HepG2 (cell line): ENCODE data around the gene CSTB. TPM values are rescaled to one million over a fixed set of nuclear protein-coding genes. Genes with fewer than 3 reads are reported as not detected.

ENCODE experiments used
- ATAC-seq: fragments of 200-7000 bp; cut with Tn5 transposase; 3 replicates; pipeline ENCODE4 v1.9.1; 2020; ENCODE audit warnings: mild to moderate bottlenecking, moderate library complexity
- BruUV-seq: library from RNA; stranded (reverse); fragments of 400-500 nt; replicated peaks from 2 replicates; lab custom pipeline; 2021; lab: Mats Ljungman, UMichigan
- CTCF ChIA-PET: fragments of 300-600 bp; formaldehyde crosslinking; extraction: SDS; loops from one replicate; lab custom pipeline; 2021; ENCODE audit warnings: low total read pairs, inconsistent platforms, low intra/inter-chr PET ratio; lab: Yijun Ruan, JAX
- POLR2A ChIA-PET: fragments of 350-600 bp; sonication (Branson Sonifier 250); formaldehyde crosslinking; loops from one replicate; lab custom pipeline; 2020; ENCODE audit warnings: antibody characterized with exemption, inconsistent platforms; lab: Yijun Ruan, JAX
- DNase-seq: peaks from one replicate; pipeline ENCODE4 v3.0.0-alpha.2; 2015; ENCODE audit warnings: low spot score
- FAIRE-seq: peaks from 3 replicates; lab custom pipeline; 2011; peaks lifted over from hg19 to GRCh38; lab: Jason Lieb, UNC
- H2AFZ ChIP-seq: one replicate; pipeline ENCODE4 v1.6.1; 2011; ENCODE audit warnings: low read length, inconsistent platforms
- H3K27ac ChIP-seq: fragments of 300-600 bp; 3 replicates; pipeline ENCODE4 v1.8.0; 2011; ENCODE audit warnings: mixed run types, mild to moderate bottlenecking, mixed read lengths, low read length, inconsistent platforms; ENCODE audit not compliant: insufficient read depth; ENCODE audit errors: extremely low read length
- H3K27me3 ChIP-seq, 2 experiments: fragments of 200-600 bp in 1 of 2; 2 replicates in 1 of 2; 3 replicates in 1 of 2; pipeline versions ENCODE4 v1.6.0 to v1.8.0; 2011; ENCODE audit warnings: low read length in 2 of 2, mild to moderate bottlenecking in 2 of 2, moderate library complexity in 2 of 2, inconsistent platforms in 1 of 2; ENCODE audit not compliant: insufficient read depth in 2 of 2, control insufficient read depth in 1 of 2
- H3K36me3 ChIP-seq, 2 experiments: fragments of 200-600 bp in 1 of 2; replicated peaks in 1 of 2; 2 replicates in 1 of 2; 3 replicates in 1 of 2; pipeline versions ENCODE4 v1.5.1 to v1.8.0; 2011; ENCODE audit warnings: low read length in 2 of 2, inconsistent platforms in 1 of 2; ENCODE audit not compliant: insufficient read depth in 2 of 2, control insufficient read depth in 1 of 2
- H3K4me1 ChIP-seq: 2 replicates; pipeline ENCODE4 v1.5.1; 2012; ENCODE audit warnings: low read length, inconsistent platforms; ENCODE audit not compliant: insufficient read depth
- H3K4me2 ChIP-seq: 2 replicates; pipeline ENCODE4 v1.6.0; 2011; ENCODE audit warnings: low read depth, low read length, inconsistent platforms
- H3K4me3 ChIP-seq, 3 experiments: fragments of 200-600 bp in 1 of 3; sonication (generic), shearing (Covaris generic) in 1 of 3; replicated peaks in 1 of 3; 2 replicates each; pipeline ENCODE4 v1.5.1; 2011 to 2016; ENCODE audit warnings: low read length in 3 of 3, inconsistent platforms in 2 of 3, low read depth in 2 of 3, mild to moderate bottlenecking in 2 of 3, control low read depth in 1 of 3, mixed read lengths in 1 of 3; ENCODE audit not compliant: insufficient read depth in 1 of 3
- H3K79me2 ChIP-seq: one replicate; pipeline ENCODE4 v1.6.1; 2011; ENCODE audit warnings: low read length, inconsistent platforms; ENCODE audit not compliant: insufficient read depth
- H3K9ac ChIP-seq: 2 replicates; pipeline ENCODE4 v1.6.0; 2011; ENCODE audit warnings: mild to moderate bottlenecking, low read depth, low read length, inconsistent platforms; ENCODE audit not compliant: insufficient read depth
- H3K9me3 ChIP-seq: 2 replicates; pipeline ENCODE4 v1.5.1; 2012; ENCODE audit warnings: mild to moderate bottlenecking, low read length
- H4K20me1 ChIP-seq: 2 replicates; pipeline ENCODE4 v1.6.0; 2011; ENCODE audit warnings: inconsistent platforms, mild to moderate bottlenecking, low read length, moderate library complexity; ENCODE audit not compliant: insufficient read depth
- CCAR2 ChIP-seq: fragments of 200-400 bp; formaldehyde crosslinking; optimal IDR thresholded peaks from 2 replicates; pipeline ENCODE3; 2018; ENCODE audit warnings: low read depth, mild to moderate bottlenecking, low read length, moderate library complexity
- DZIP1 ChIP-seq: sonication (generic); formaldehyde crosslinking; IDR thresholded peaks from 2 replicates; pipeline ENCODE4 v1.5.0; 2020; ENCODE audit warnings: mild to moderate bottlenecking, missing genetic modification reagents
- FOXO4 ChIP-seq: sonication (generic); formaldehyde crosslinking; conservative IDR thresholded peaks from 2 replicates; pipeline ENCODE4 v1.8.1; 2023; ENCODE audit warnings: missing genetic modification reagents
- KDM1A ChIP-seq: IDR thresholded peaks from 2 replicates; pipeline ENCODE4 v1.6.1; 2016; ENCODE audit warnings: missing compliant biosample characterization
- SETDB1 ChIP-seq: sonication (generic); formaldehyde crosslinking; IDR thresholded peaks from 2 replicates; pipeline ENCODE4 v1.5.1; 2020; ENCODE audit warnings: missing genetic modification reagents, mild to moderate bottlenecking, borderline replicate concordance
- THAP9 ChIP-seq: sonication (generic); formaldehyde crosslinking; IDR thresholded peaks from 2 replicates; pipeline ENCODE4; 2020; ENCODE audit warnings: missing genetic modification reagents, mild to moderate bottlenecking, borderline replicate concordance
- ZHX1 ChIP-seq: sonication (generic); formaldehyde crosslinking; IDR thresholded peaks from 2 replicates; pipeline ENCODE4 v1.8.1; 2022; ENCODE audit warnings: low read depth, mild to moderate bottlenecking, missing genetic modification reagents
- ZKSCAN1 ChIP-seq: fragments of 150-350 bp; IDR thresholded peaks from 2 replicates; pipeline ENCODE4 v1.6.1; 2014; ENCODE audit warnings: low read length
- ZNF7 ChIP-seq: IDR thresholded peaks from 2 replicates; pipeline ENCODE4 v1.6.1; 2016; ENCODE audit warnings: missing biosample characterization, missing genetic modification reagents
- ZNF747 ChIP-seq: sonication (generic); formaldehyde crosslinking; IDR thresholded peaks from 2 replicates; pipeline ENCODE4 v1.8.1; 2023; ENCODE audit warnings: missing genetic modification reagents, mild to moderate bottlenecking, borderline replicate concordance
- ZSCAN20 ChIP-seq: sonication (generic); formaldehyde crosslinking; IDR thresholded peaks from 2 replicates; pipeline ENCODE4 v1.4.0; 2020; ENCODE audit warnings: missing genetic modification reagents, mild to moderate bottlenecking, borderline replicate concordance
- WGBS: methylation state at CpG from one replicate; pipeline ENCODE4 v1.1.6; 2017; ENCODE audit warnings: low lambda C conversion rate; 5-methylcytosine and 5-hydroxymethylcytosine counted together
- in situ Hi-C: cut with HindIII; loops from 2 replicates; pipeline ENCODE4 v1.10.0; 2017; ENCODE audit warnings: low pct_unique_long_range_greater_than_20kb; ENCODE audit not compliant: extremely low pct_ligation_motif_present
- intact Hi-C: fragments of 100-400 bp; cut with micrococcal nuclease; formaldehyde crosslinking; loops from one replicate; pipeline ENCODE4 v1.10.0; 2022; ENCODE audit not compliant: unreplicated experiment
- polyA plus RNA-seq, 8 experiments: library from polyadenylated mRNA; depleted of rRNA in 3 of 8; stranded (reverse) in 7 of 8; unstranded in 1 of 8; fragments of >200 nt; fragmentation: Illumina TruSeq in 4 of 8; extraction: Trizol in 4 of 8; gene quantifications; 2 replicates each; pipeline versions ENCODE4 v1.2.1 to v1.2.3, GENCODE V29; 2011 to 2016; ENCODE audit warnings: low read depth in 4 of 8, missing spikeins in 1 of 8, mixed read lengths in 1 of 8; ENCODE audit not compliant: insufficient read depth in 1 of 8
- total RNA-seq, 5 experiments: library from RNA; depleted of rRNA; stranded (reverse); fragments of >200 nt; fragmentation: Illumina TruSeq; extraction: Trizol; gene quantifications; 2 replicates each; pipeline ENCODE4 v1.2.3, GENCODE V29; 2016; ENCODE audit warnings: low read depth in 1 of 5

Gene CSTB
- total and polyA plus RNA-seq, 2 of the 13 experiments (the other 11 are each of a cell fraction or from before 2014, with no cell fraction given) = 11.7 to 94.1 TPM

- TF ChIP-seq ZNF747 (CRISPR knock-in tag) = no peak
These were observed 10.8 kb upstream of the CSTB start (continued) for GRCh38 chr21:43786807-43787440.

GRCh38 chr21:43786300-43786806, 10.2 kb upstream of the CSTB start:
- no peaks in the 10 kb centered on the region for H4K20me1 ChIP-seq
- no peak for FAIRE-seq
- intact Hi-C loops = no loop called here
- H3K9ac ChIP-seq = no peak overlapping the region
- peaks cover 0 to 5% of the 10 kb centered on the region in 2 experiments; a peak in 1 of 5 replicates for H3K36me3 ChIP-seq
- DNase-seq = no peak
- H3K9me3 ChIP-seq = no peaks in the 10 kb centered on the region
- H3K4me2 ChIP-seq = no peak overlapping the region
- peaks cover 19% of the 10 kb centered on the region for H3K79me2 ChIP-seq
- no peak overlapping the region for H3K27ac ChIP-seq
- no peak overlapping the region for H3K4me3 ChIP-seq
- no peak for ATAC-seq
- H2AFZ ChIP-seq = no peak overlapping the region
- BruUV-seq = no TSS peak
- in situ Hi-C loops = no loop called here
- peaks cover 46% of the 10 kb centered on the region for H3K4me1 ChIP-seq
- 87% methylated on average over 17 of the region's 18 CpGs for WGBS
- POLR2A ChIA-PET = no interaction called here
- no peaks in the 10 kb centered on the region; a peak in 1 of 5 replicates for H3K27me3 ChIP-seq
- CTCF ChIA-PET = no interaction called here
- peak; percentile 22; the same call in 1 of the 2 replicates for TF ChIP-seq THAP9 (CRISPR knock-in tag)
- no peak for TF ChIP-seq ZSCAN20
- TF ChIP-seq FOXO4 (CRISPR knock-in tag) = 0 out of 2 replicates have a peak, but pooled peaks have one; percentile 90
- peak; percentile 97 for TF ChIP-seq ZKSCAN1
- TF ChIP-seq KDM1A (CRISPR knock-in tag) = peak; percentile 18; the same call in 1 of the 2 replicates
- peak; percentile 43 for TF ChIP-seq CCAR2
- TF ChIP-seq ZHX1 = no peak
- TF ChIP-seq ZNF7 (CRISPR knock-in tag) = no peak
- no peak for TF ChIP-seq SETDB1 (CRISPR knock-in tag)
- 0 out of 2 replicates have a peak, but pooled peaks have one; percentile 23 for TF ChIP-seq DZIP1 (CRISPR knock-in tag)
